Stimulated activated CD4-positive, alpha-beta T cell treated with anti-CD3 and anti-CD28 coated beads, TNF-alpha, amount 100 ng/mL, for 48 hours (primary cell): ENCODE results near the gene PIAS4.

Experiments
- DNase-seq, 3 donors: peaks; one replicate each; pipeline ENCODE4 v3.0.0-alpha.2; 2020; ENCODE audit warnings: low read depth in 3 of 3

Gene PIAS4

GRCh38 chr19:4023600-4024398, 16.3 kb downstream of the PIAS4 start:
- DNase-seq = no peak

DNA sequence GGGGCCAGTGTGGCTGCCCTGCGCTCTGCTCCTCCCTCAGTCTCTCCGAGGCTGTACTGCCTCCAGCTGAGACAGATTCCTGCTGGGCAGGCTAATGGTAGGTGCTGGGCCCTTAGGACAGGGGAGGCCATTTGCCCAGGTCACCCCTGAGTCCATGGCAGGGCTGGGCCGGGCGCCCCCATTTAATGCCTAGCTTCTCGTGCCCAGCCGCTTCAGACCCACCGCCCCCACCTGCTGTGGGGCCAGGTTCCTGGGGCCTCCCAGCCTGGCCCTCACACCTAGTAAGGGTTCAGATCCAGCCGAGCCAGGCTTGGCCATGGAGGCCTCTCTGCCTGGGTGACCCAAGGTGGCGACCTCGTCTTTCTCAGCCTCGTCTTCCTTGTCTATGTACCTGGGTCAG, 17.8 kb downstream of the PIAS4 start:
- no peak for DNase-seq

DNA sequence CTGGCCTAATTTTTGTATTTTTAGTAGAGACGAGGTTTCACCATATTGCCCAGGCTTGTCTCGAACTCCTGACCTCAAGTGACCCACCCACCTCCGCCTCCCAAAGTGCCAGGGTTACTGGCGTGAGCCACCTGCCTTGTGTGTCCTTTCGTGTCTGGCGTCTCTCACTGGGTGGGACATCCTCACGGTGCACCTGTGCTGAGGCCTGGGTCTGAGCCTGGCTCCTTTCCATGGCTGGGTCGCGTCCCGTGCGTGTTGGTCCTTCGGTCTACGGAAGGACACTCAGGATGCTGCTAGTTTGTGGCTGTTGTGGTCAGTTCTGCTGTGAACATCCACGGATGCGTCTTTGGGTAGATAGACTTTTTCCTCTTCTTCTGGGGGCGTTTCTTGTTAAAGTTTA, 19.6 kb downstream of the PIAS4 start:
- no peak for DNase-seq

- no peak for DNase-seq
Observed at GRCh38 chr19:4028334-4029246, 21.1 kb downstream of the PIAS4 start.

DNA sequence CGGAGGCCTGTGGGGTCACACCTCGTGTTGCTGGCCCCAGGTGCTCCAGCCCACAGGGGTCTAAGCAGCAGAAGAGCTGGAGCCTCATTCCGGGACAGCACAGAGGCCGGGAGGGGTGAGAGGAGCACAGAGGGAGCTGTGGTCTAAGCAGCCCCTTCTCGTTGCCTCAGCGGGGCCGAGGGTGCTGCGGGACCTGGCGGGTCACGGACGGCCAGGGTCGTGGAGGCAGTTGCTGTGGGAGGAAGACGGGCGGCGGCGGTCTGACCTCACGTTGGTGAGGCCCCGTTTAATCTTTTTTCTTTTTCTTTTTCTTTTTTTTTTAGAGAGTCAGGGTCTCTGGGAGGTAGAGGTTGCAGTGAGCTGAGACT, 21.7 kb downstream of the PIAS4 start:
- no peak for DNase-seq

- DNase-seq = no peak
Observed at GRCh38 chr19:4030552-4030951, 23.0 kb downstream of the PIAS4 start.

DNA sequence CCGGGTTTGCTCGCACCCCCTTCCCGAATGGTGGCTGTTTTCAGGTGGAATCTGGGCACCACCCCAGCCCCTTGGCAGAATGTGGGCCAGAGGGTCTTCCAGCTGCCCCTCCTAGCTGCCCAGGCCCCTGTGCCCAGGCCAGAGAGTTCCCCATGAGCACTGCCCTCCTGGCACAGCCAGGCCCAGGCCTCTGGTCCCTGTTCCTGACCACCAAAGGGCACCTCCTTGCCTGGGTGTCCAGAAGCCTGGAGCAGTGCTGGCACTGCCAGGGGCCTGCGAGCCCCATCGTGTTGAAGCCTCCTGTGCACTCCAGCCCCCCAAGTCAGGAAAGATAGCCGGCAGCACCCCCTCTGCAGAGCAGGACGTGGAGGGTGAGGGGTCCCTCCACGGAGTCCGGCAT, 23.4 kb downstream of the PIAS4 start:
- no peak for DNase-seq

DNA sequence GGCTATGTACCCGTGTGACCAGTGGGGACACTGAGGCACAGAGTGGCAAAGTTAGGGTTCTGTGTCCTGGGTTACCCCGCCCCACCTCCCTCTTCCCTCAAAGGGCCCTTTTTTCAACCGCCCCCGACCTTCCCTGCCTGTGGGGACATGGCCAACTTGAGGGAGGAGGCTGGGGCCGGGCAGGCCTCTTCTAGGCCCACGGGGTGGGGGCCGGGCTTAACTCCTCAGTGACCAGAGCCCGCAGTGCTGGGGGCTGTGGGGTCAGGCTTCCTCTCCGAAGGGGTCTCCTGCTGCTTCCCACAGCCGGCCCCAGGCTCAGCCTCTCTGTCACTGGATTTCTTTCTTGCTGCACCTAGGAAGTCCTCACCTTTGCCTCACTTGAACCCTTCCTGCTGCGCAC, 23.9 kb downstream of the PIAS4 start:
- no peak for DNase-seq

- no peak for DNase-seq
Observed at GRCh38 chr19:4032436-4032835, 24.9 kb downstream of the PIAS4 start.

- no peak for DNase-seq
Observed at GRCh38 chr19:4033028-4033956, 25.8 kb downstream of the PIAS4 start.

GRCh38 chr19:4034048-4035017, 26.8 kb downstream of the PIAS4 start:
- DNase-seq = no peak

DNA sequence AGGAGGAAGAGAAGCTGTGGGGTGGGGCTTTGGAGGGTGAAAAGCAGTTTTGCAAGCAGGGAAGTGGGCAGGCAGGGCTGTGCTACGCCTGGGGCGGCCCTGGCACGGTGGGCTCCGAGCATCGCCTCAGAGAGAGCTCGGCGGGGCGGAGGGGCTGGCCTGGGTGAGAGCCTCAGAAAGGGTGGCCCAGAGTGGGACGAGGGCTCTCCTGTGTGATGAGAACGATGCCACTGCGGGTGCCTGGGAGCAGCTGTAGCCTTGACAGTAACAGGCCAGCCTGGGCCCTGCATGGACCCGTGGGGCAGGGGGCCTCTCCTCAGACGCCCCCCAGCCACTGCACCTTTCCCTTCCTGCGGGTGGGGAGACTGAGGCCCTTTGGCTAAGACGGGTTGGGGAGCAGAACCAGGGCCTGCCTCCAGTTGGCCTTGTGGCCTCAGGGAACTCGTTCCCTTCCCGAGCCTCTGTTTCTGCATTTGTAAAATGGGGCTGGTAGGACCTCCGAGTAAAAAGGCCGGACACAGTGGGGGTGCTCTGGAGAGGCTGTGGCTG, 27.6 kb downstream of the PIAS4 start:
- DNase-seq = no peak

DNA sequence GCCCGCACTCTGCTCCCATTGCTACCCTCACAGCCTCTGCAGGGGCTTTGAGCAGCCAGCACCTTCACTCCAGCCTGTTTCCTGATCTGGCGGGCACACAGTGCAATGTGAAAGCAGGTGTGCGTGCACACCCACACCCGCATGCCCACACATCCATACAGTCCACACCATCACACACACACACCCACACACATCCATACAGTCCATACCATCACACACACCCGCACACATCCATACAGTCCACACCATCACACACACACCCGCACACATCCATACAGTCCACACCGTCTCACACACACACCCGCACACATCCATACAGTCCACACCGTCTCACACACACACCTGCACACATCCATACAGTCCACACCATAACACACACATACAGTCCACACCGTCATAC, 28.0 kb downstream of the PIAS4 start:
- DNase-seq = no peak

GRCh38 chr19:4036576-4037300, 29.2 kb downstream of the PIAS4 start:
- no peak for DNase-seq

- DNase-seq = no peak
Observed at GRCh38 chr19:4037301-4037949, 29.9 kb downstream of the PIAS4 start.

DNA sequence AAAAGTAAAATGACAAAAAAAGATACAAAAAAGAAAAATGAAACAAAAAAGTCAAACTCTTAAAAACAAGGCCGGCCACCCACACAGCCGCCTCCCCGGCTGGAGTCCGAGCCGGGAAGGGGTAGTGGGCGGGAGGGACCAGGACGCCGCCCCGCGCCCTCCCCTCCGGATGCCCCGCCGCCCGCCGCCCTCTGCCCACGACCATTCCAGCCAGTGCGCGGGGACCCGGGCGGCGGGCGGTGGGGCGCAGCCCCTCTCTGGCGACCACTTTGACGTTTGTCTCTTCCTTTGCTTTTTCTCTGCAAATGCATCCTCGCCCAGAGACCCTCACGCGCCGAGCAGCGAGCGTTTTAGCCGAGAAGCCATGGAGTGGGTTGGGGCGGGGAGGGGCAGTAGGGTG, 30.5 kb downstream of the PIAS4 start:
- DNase-seq = no peak

GRCh38 chr19:4038661-4039423, 31.3 kb downstream of the PIAS4 start:
- DNase-seq = no peak

GRCh38 chr19:4042064-4042730, 34.7 kb downstream of the PIAS4 start:
- DNase-seq = no peak
